ENCODE results near the gene EIF3I.

- TF ChIP-seq CTCF (IDR thresholded peaks at IDR 0.05) = no peak
- TF ChIP-seq POLR2A (IDR thresholded peaks at IDR 0.05) = no peak
Observed at GRCh38 chr1:32187850-32188249, 34.4 kb upstream of the EIF3I start.
